Erythroblast (primary cell): ENCODE results near the gene ARHGAP44.

ENCODE experiments used
- GATA1 ChIP-seq: IDR thresholded peaks from 2 replicates; pipeline ENCODE4 v1.6.1; 2011; ENCODE audit warnings: low read depth, mild to moderate bottlenecking, control low read depth, low read length, moderate library complexity
- POLR2A ChIP-seq: IDR thresholded peaks from 2 replicates; pipeline ENCODE4 v1.6.1; 2011; ENCODE audit warnings: mild to moderate bottlenecking, low read length

GRCh38 chr17:12859520-12859919 is 70.2 kb downstream of the ARHGAP44 start:
- no peak for TF ChIP-seq POLR2A
- TF ChIP-seq GATA1: no peak
